SW 1271 (cell line): ENCODE data around the gene CARD19.
A peak's percentile ranks its signal among the peaks of the same experiment; 100 is the strongest.
"Not testable (repeated sequence)": the region's sequence is repeated elsewhere in the genome, so short reads cannot be mapped to it uniquely, and the experiment has no call there.

ENCODE experiments used
- DNase-seq, 2 experiments: peaks; one replicate each; lab custom pipeline; 2025; lab: John Stamatoyannopoulos, UW

Gene CARD19

GRCh38 chr9:93134015-93134739 lies 38.2 kb downstream of the CARD19 start, which contains the start of gene NINJ1:
NINJ1 (minus strand) TSS chr9:93134251; CDS start chr9:93134217, 34 bp downstream.
- DNase-seq, result peak in 1 of 2 experiments; percentile 46

GRCh38 chr9:93134740-93135444 lies 38.9 kb downstream of the CARD19 start:
- DNase-seq, result no peak

GRCh38 chr9:93136011-93136440 lies 40.0 kb downstream of the CARD19 start:
- peak in 1 of 2 experiments; percentile 20 for DNase-seq

- no peak for DNase-seq
Measured at GRCh38 chr9:93137362-93137761, 41.3 kb downstream of the CARD19 start.

GRCh38 chr9:93138171-93138764 lies 42.3 kb downstream of the CARD19 start:
- DNase-seq, result no peak

GRCh38 chr9:93139365-93140182 lies 43.6 kb downstream of the CARD19 start:
- DNase-seq, result no peak

- no peak for DNase-seq
Measured at GRCh38 chr9:93141771-93142483, 45.9 kb downstream of the CARD19 start.

- no peak for DNase-seq
Measured at GRCh38 chr9:93143830-93144530, 48.0 kb downstream of the CARD19 start.

GRCh38 chr9:93146696-93147095 lies 50.7 kb downstream of the CARD19 start:
- DNase-seq, result not testable (repeated sequence)

GRCh38 chr9:93147632-93148031 lies 51.6 kb downstream of the CARD19 start:
- no peak for DNase-seq

- DNase-seq, result no peak
Measured at GRCh38 chr9:93148721-93149120, 52.7 kb downstream of the CARD19 start.

- DNase-seq, result no peak
Measured at GRCh38 chr9:93149361-93149760, 53.3 kb downstream of the CARD19 start.

GRCh38 chr9:93151097-93151784 lies 55.2 kb downstream of the CARD19 start:
- no peak for DNase-seq

GRCh38 chr9:93154293-93154903 lies 58.4 kb downstream of the CARD19 start:
- DNase-seq, result peak; percentile 22 to 27

- DNase-seq, result no peak
Measured at GRCh38 chr9:93155716-93156474, 59.9 kb downstream of the CARD19 start.

GRCh38 chr9:93156475-93157008 lies 60.5 kb downstream of the CARD19 start:
- DNase-seq, result no peak

GRCh38 chr9:93159601-93160471 lies 63.8 kb downstream of the CARD19 start:
- DNase-seq, result peak; percentile 57 to 85
